Measurements from ENCODE around the gene SPDEF. TPM values are rescaled to one million over a fixed set of nuclear protein-coding genes. Genes with fewer than 3 reads are reported as not detected.

The SPDEF gene
- polyA plus RNA-seq (2013), result 0.18 and 0.30 TPM in 2 replicates

- Histone ChIP-seq H3K79me1 (ENCODE audit: low read length) (no peaks in the 10 kb centered on the region), H3K18ac (ENCODE audit: low read length) (no peak within 1 kb of the TSS), H2BK5ac (ENCODE audit: low read depth, low read length, poor library complexity) (no peak within 1 kb of the TSS), H3K23ac (ENCODE audit: low read length) (no peak within 1 kb of the TSS), H4K91ac (ENCODE audit: low read depth, low read length) (no peak within 1 kb of the TSS), H2AFZ (ENCODE audit: insufficient read depth, low read length, poor library complexity) (no peak within 1 kb of the TSS), H2AK5ac (ENCODE audit: low read length) (no peak within 1 kb of the TSS), H3K36me3 (ENCODE audit: control insufficient read depth in 1 of 2, insufficient read depth in 2 of 2, low read length in 2 of 2) (no peaks in the 10 kb centered on the region), H3K4me3 (ENCODE audit: low read depth, low read length) (no peak within 1 kb of the TSS), H3K9ac (ENCODE audit: low read length) (no peak within 1 kb of the TSS), H3K14ac (ENCODE audit: low read length) (no peak within 1 kb of the TSS), H3K9me3 (ENCODE audit: insufficient read depth, low read depth, low read length) (peaks cover 2% of the 10 kb centered on the region), H4K8ac (ENCODE audit: low read depth, low read length) (no peak within 1 kb of the TSS), H2BK12ac (ENCODE audit: low read length) (no peak within 1 kb of the TSS), H3K79me2 (ENCODE audit: control insufficient read depth, insufficient read depth, low read length, poor library complexity) (no peaks in the 10 kb centered on the region), H3K4me1 (ENCODE audit: control insufficient read depth in 1 of 2, insufficient read depth in 2 of 2, low read length in 2 of 2) (no peaks in the 10 kb centered on the region), H4K12ac (ENCODE audit: low read depth, low read length) (no peak within 1 kb of the TSS), H3K4ac (ENCODE audit: low read depth, low read length) (no peak within 1 kb of the TSS), H3K27ac (ENCODE audit: low read depth, low read length) (no peak within 1 kb of the TSS), H3K4me2 (ENCODE audit: low read length) (no peak within 1 kb of the TSS), H3K27me3 (ENCODE audit: insufficient read depth, low read length) (no peaks in the 10 kb centered on the region), H2BK120ac (ENCODE audit: insufficient read depth, low read length, poor library complexity) (no peak within 1 kb of the TSS)
- no CpG with 5 or more reads among the region's 6 CpGs for WGBS (ENCODE audit: extremely low coverage, insufficient coverage, insufficient read length)
- DNase-seq, result no peak
Measured at GRCh38 chr6:34556031-34556471, at the start of gene SPDEF. SPDEF (minus strand) TSS chr6:34556329; CDS start chr6:34544455, 11,874 bp downstream.

GRCh38 chr6:34603707-34604106 is 47.6 kb upstream of the SPDEF start:
- no CpG with 5 or more reads among the region's 4 CpGs for WGBS (ENCODE audit: extremely low coverage, insufficient coverage, insufficient read length)
- Histone ChIP-seq H3K4me1 (ENCODE audit: control insufficient read depth in 1 of 2, insufficient read depth in 2 of 2, low read length in 2 of 2) (no peaks in the 10 kb centered on the region), H3K79me1 (ENCODE audit: low read length) (no peaks in the 10 kb centered on the region)

GRCh38 chr6:34602318-34603111 is 46.4 kb upstream of the SPDEF start:
- Histone ChIP-seq H2AK5ac (ENCODE audit: low read length) (no peak overlapping the region), H3K4ac (ENCODE audit: low read depth, low read length) (no peak overlapping the region), H3K4me3 (ENCODE audit: low read depth, low read length) (no peak overlapping the region), H4K8ac (ENCODE audit: low read depth, low read length) (no peak overlapping the region), H2BK5ac (ENCODE audit: low read depth, low read length, poor library complexity) (no peak overlapping the region), H3K79me1 (ENCODE audit: low read length) (no peaks in the 10 kb centered on the region), H3K36me3 (ENCODE audit: control insufficient read depth in 1 of 2, insufficient read depth in 2 of 2, low read length in 2 of 2) (peaks cover 5 to 9% of the 10 kb centered on the region in 2 experiments), H3K9me3 (ENCODE audit: insufficient read depth, low read depth, low read length) (no peaks in the 10 kb centered on the region), H4K12ac (ENCODE audit: low read depth, low read length) (no peak overlapping the region), H3K9ac (ENCODE audit: low read length) (no peak overlapping the region), H3K79me2 (ENCODE audit: control insufficient read depth, insufficient read depth, low read length, poor library complexity) (no peaks in the 10 kb centered on the region), H2AFZ (ENCODE audit: insufficient read depth, low read length, poor library complexity) (no peak overlapping the region), H3K14ac (ENCODE audit: low read length) (no peak overlapping the region), H2BK120ac (ENCODE audit: insufficient read depth, low read length, poor library complexity) (no peak overlapping the region), H3K27ac (ENCODE audit: low read depth, low read length) (no peak overlapping the region), H4K91ac (ENCODE audit: low read depth, low read length) (no peak overlapping the region), H3K18ac (ENCODE audit: low read length) (no peak overlapping the region), H3K27me3 (ENCODE audit: insufficient read depth, low read length) (no peaks in the 10 kb centered on the region), H2BK12ac (ENCODE audit: low read length) (no peak overlapping the region), H3K4me2 (ENCODE audit: low read length) (no peak overlapping the region), H3K23ac (ENCODE audit: low read length) (no peak overlapping the region), H3K4me1 (ENCODE audit: control insufficient read depth in 1 of 2, insufficient read depth in 2 of 2, low read length in 2 of 2) (no peaks in the 10 kb centered on the region)
- no peak for DNase-seq
- WGBS (ENCODE audit: extremely low coverage, insufficient coverage, insufficient read length), result no CpG with 5 or more reads among the region's 10 CpGs

More at GRCh38 chr6:34603707-34604106, 47.6 kb upstream of the SPDEF start:
- H3K23ac ChIP-seq (ENCODE audit: low read length), result no peak overlapping the region
- H3K4ac ChIP-seq (ENCODE audit: low read depth, low read length), result no peak overlapping the region
- H3K36me3 ChIP-seq (ENCODE audit: control insufficient read depth in 1 of 2, insufficient read depth in 2 of 2, low read length in 2 of 2), result peaks cover 7 to 9% of the 10 kb centered on the region in 2 experiments
- H4K8ac ChIP-seq (ENCODE audit: low read depth, low read length), result no peak overlapping the region
- H3K4me3 ChIP-seq (ENCODE audit: low read depth, low read length), result no peak overlapping the region
- H2BK12ac ChIP-seq (ENCODE audit: low read length), result no peak overlapping the region
- no peak for DNase-seq
- no peak overlapping the region for H2BK120ac ChIP-seq (ENCODE audit: insufficient read depth, low read length, poor library complexity)
- H3K18ac ChIP-seq (ENCODE audit: low read length), result no peak overlapping the region
- H3K27me3 ChIP-seq (ENCODE audit: insufficient read depth, low read length), result no peaks in the 10 kb centered on the region
- no peak overlapping the region for H3K9ac ChIP-seq (ENCODE audit: low read length)
- H3K79me2 ChIP-seq (ENCODE audit: control insufficient read depth, insufficient read depth, low read length, poor library complexity), result no peaks in the 10 kb centered on the region
- no peak overlapping the region for H2AFZ ChIP-seq (ENCODE audit: insufficient read depth, low read length, poor library complexity)
- no peaks in the 10 kb centered on the region for H3K9me3 ChIP-seq (ENCODE audit: insufficient read depth, low read depth, low read length)
- no peak overlapping the region for H2AK5ac ChIP-seq (ENCODE audit: low read length)
- no peak overlapping the region for H3K4me2 ChIP-seq (ENCODE audit: low read length)
- no peak overlapping the region for H2BK5ac ChIP-seq (ENCODE audit: low read depth, low read length, poor library complexity)
- no peak overlapping the region for H4K12ac ChIP-seq (ENCODE audit: low read depth, low read length)
- no peak overlapping the region for H4K91ac ChIP-seq (ENCODE audit: low read depth, low read length)
- no peak overlapping the region for H3K14ac ChIP-seq (ENCODE audit: low read length)
- no peak overlapping the region for H3K27ac ChIP-seq (ENCODE audit: low read depth, low read length)

GRCh38 chr6:34601706-34602105 is 45.6 kb upstream of the SPDEF start:
- Histone ChIP-seq H4K12ac (ENCODE audit: low read depth, low read length) (no peak overlapping the region), H3K14ac (ENCODE audit: low read length) (no peak overlapping the region), H2BK12ac (ENCODE audit: low read length) (no peak overlapping the region), H3K27me3 (ENCODE audit: insufficient read depth, low read length) (no peaks in the 10 kb centered on the region), H3K27ac (ENCODE audit: low read depth, low read length) (no peak overlapping the region), H4K91ac (ENCODE audit: low read depth, low read length) (no peak overlapping the region), H2BK5ac (ENCODE audit: low read depth, low read length, poor library complexity) (no peak overlapping the region), H3K4me2 (ENCODE audit: low read length) (no peak overlapping the region), H3K9ac (ENCODE audit: low read length) (no peak overlapping the region), H2AK5ac (ENCODE audit: low read length) (no peak overlapping the region), H3K4ac (ENCODE audit: low read depth, low read length) (no peak overlapping the region), H3K23ac (ENCODE audit: low read length) (no peak overlapping the region), H2BK120ac (ENCODE audit: insufficient read depth, low read length, poor library complexity) (no peak overlapping the region), H3K79me1 (ENCODE audit: low read length) (no peaks in the 10 kb centered on the region), H4K8ac (ENCODE audit: low read depth, low read length) (no peak overlapping the region), H3K4me1 (ENCODE audit: control insufficient read depth in 1 of 2, insufficient read depth in 2 of 2, low read length in 2 of 2) (no peaks in the 10 kb centered on the region), H3K36me3 (ENCODE audit: control insufficient read depth in 1 of 2, insufficient read depth in 2 of 2, low read length in 2 of 2) (peaks cover 5 to 9% of the 10 kb centered on the region in 2 experiments), H3K4me3 (ENCODE audit: low read depth, low read length) (no peak overlapping the region), H3K79me2 (ENCODE audit: control insufficient read depth, insufficient read depth, low read length, poor library complexity) (no peaks in the 10 kb centered on the region), H3K18ac (ENCODE audit: low read length) (no peak overlapping the region), H2AFZ (ENCODE audit: insufficient read depth, low read length, poor library complexity) (no peak overlapping the region), H3K9me3 (ENCODE audit: insufficient read depth, low read depth, low read length) (no peaks in the 10 kb centered on the region)
- no CpG with 5 or more reads among the region's 4 CpGs for WGBS (ENCODE audit: extremely low coverage, insufficient coverage, insufficient read length)
- no peak for DNase-seq

Data from trophoblast cell (in vitro differentiated cells and primary cell).